Mesenchymal stem cell (in vitro differentiated cells and primary cell): Measurements from ENCODE around the gene ZNF341.

Source experiments
- DNase-seq: peaks from one replicate; pipeline ENCODE4 v3.0.0-alpha.2; 2013
- H2AFZ ChIP-seq: one replicate; pipeline ENCODE4 v1.6.1; 2013; ENCODE audit warnings: low read depth, mild to moderate bottlenecking, control low read depth, inconsistent platforms, low read length, moderate library complexity
- H2AK5ac ChIP-seq: 2 replicates; pipeline ENCODE4 v1.6.1; 2013; ENCODE audit warnings: low read length, moderate library complexity, mild to moderate bottlenecking, inconsistent platforms; ENCODE audit not compliant: severe bottlenecking
- H2BK120ac ChIP-seq: one replicate; pipeline ENCODE4 v1.6.1; 2013; ENCODE audit warnings: low read depth, mild to moderate bottlenecking, inconsistent platforms, low read length, moderate library complexity
- H2BK12ac ChIP-seq, 2 experiments: one replicate each; pipeline ENCODE4 v1.6.1; 2013; ENCODE audit warnings: inconsistent platforms in 2 of 2, low read length in 2 of 2, mild to moderate bottlenecking in 2 of 2, moderate library complexity in 2 of 2, control low read depth in 1 of 2
- H2BK15ac ChIP-seq: one replicate; pipeline ENCODE4 v1.6.1; 2013; ENCODE audit warnings: mild to moderate bottlenecking, low read depth, inconsistent platforms; ENCODE audit not compliant: poor library complexity, severe bottlenecking
- H2BK5ac ChIP-seq: 2 replicates; pipeline ENCODE4 v1.6.1; 2013; ENCODE audit warnings: low read depth, mild to moderate bottlenecking, low read length, control low read depth, inconsistent platforms; ENCODE audit not compliant: poor library complexity, severe bottlenecking
- H3K14ac ChIP-seq, 2 experiments: one replicate each; pipeline ENCODE4 v1.6.1; 2013; ENCODE audit warnings: inconsistent platforms in 2 of 2, low read length in 2 of 2, control low read depth in 1 of 2, mild to moderate bottlenecking in 1 of 2, moderate library complexity in 1 of 2
- H3K18ac ChIP-seq, 2 experiments: one replicate each; pipeline ENCODE4 v1.6.1; 2013; ENCODE audit warnings: inconsistent platforms in 2 of 2, low read length in 2 of 2, control low read depth in 1 of 2, low read depth in 1 of 2, mild to moderate bottlenecking in 1 of 2
- H3K23ac ChIP-seq, 2 experiments: one replicate each; pipeline ENCODE4 v1.6.1; 2013; ENCODE audit warnings: inconsistent platforms in 2 of 2, low read length in 2 of 2, mild to moderate bottlenecking in 2 of 2, moderate library complexity in 2 of 2, control low read depth in 1 of 2
- H3K27ac ChIP-seq: 2 replicates; pipeline ENCODE4 v1.5.1; 2013; ENCODE audit warnings: mild to moderate bottlenecking, moderate library complexity, low read length, control low read depth, inconsistent platforms; ENCODE audit not compliant: poor library complexity, severe bottlenecking
- H3K27me3 ChIP-seq, 2 experiments: 2 replicates each; pipeline versions ENCODE4 v1.6.1 to v1.7.0; 2013; ENCODE audit warnings: low read length in 2 of 2, mild to moderate bottlenecking in 2 of 2, moderate library complexity in 2 of 2, control low read depth in 1 of 2, inconsistent platforms in 1 of 2; ENCODE audit not compliant: control insufficient read depth in 1 of 2, insufficient read depth in 1 of 2
- H3K36me3 ChIP-seq, 2 experiments: 2 replicates each; pipeline versions ENCODE4 v1.6.1 to v1.7.0; 2013; ENCODE audit warnings: low read length in 2 of 2, control low read depth in 1 of 2, inconsistent platforms in 1 of 2, low read depth in 1 of 2, mild to moderate bottlenecking in 1 of 2; ENCODE audit not compliant: insufficient read depth in 2 of 2, control insufficient read depth in 1 of 2
- H3K4ac ChIP-seq, 2 experiments: one replicate each; pipeline ENCODE4 v1.6.1; 2013; ENCODE audit warnings: inconsistent platforms in 2 of 2, low read length in 2 of 2, mild to moderate bottlenecking in 2 of 2, moderate library complexity in 2 of 2, control low read depth in 1 of 2, low read depth in 1 of 2
- H3K4me1 ChIP-seq: 2 replicates; pipeline ENCODE4 v1.6.1; 2013; ENCODE audit warnings: low read depth, low read length, control low read depth; ENCODE audit not compliant: control insufficient read depth, insufficient read depth
- H3K4me2 ChIP-seq: 2 replicates; pipeline ENCODE4 v1.6.1; 2013; ENCODE audit warnings: low read length, mild to moderate bottlenecking, inconsistent platforms; ENCODE audit not compliant: poor library complexity, severe bottlenecking
- H3K4me3 ChIP-seq, 2 experiments: 2 replicates each; pipeline versions ENCODE4 v1.5.1 to v1.7.0; 2013; ENCODE audit warnings: low read length in 2 of 2, mild to moderate bottlenecking in 2 of 2, control low read depth in 1 of 2, low read depth in 1 of 2; ENCODE audit not compliant: insufficient read depth in 1 of 2
- H3K79me1 ChIP-seq: replicated peaks from 2 replicates; pipeline ENCODE4 v1.6.1; 2013; ENCODE audit warnings: mild to moderate bottlenecking, control low read depth, low read length, inconsistent platforms; ENCODE audit not compliant: poor library complexity, severe bottlenecking
- H3K9ac ChIP-seq: 2 replicates; pipeline ENCODE4 v1.7.0; 2013; ENCODE audit warnings: mild to moderate bottlenecking, low read length, moderate library complexity
- H3K9me3 ChIP-seq: 2 replicates; pipeline ENCODE4 v1.7.0; 2013; ENCODE audit warnings: mild to moderate bottlenecking, low read length; ENCODE audit not compliant: control insufficient read depth
- H4K8ac ChIP-seq: one replicate; pipeline ENCODE4 v1.6.1; 2013; ENCODE audit warnings: inconsistent platforms, mild to moderate bottlenecking, low read length, moderate library complexity
- H4K91ac ChIP-seq: one replicate; pipeline ENCODE4 v1.6.1; 2013; ENCODE audit warnings: mild to moderate bottlenecking, low read length, inconsistent platforms
- WGBS: methylation state at CpG from one replicate; pipeline ENCODE4 v1.1.7; 2013; ENCODE audit warnings: mixed read lengths; 5-methylcytosine and 5-hydroxymethylcytosine counted together

ZNF341 gene

GRCh38 chr20:33693289-33693688, 38.5 kb upstream of the ZNF341 start:
- Histone ChIP-seq H2AFZ (no peak overlapping the region), H3K4ac (no peak overlapping the region), H2AK5ac (no peak overlapping the region), H3K18ac (no peak overlapping the region), H3K23ac (no peak overlapping the region), H4K91ac (no peak overlapping the region), H3K36me3 (no peaks in the 10 kb centered on the region), H2BK15ac (no peak overlapping the region), H3K79me1 (no peaks in the 10 kb centered on the region), H2BK5ac (no peak overlapping the region), H3K27ac (no peak overlapping the region), H4K8ac (no peak overlapping the region), H2BK120ac (no peak overlapping the region), H2BK12ac (no peak overlapping the region), H3K4me1 (peaks cover 10% of the 10 kb centered on the region), H3K27me3 (no peaks in the 10 kb centered on the region), H3K4me2 (no peak overlapping the region), H3K9ac (no peak overlapping the region), H3K4me3 (no peak overlapping the region), H3K9me3 (no peaks in the 10 kb centered on the region), H3K14ac (no peak overlapping the region)
- no peak for DNase-seq
- 85% methylated on average over 4 of the region's 5 CpGs for WGBS

- H4K8ac ChIP-seq, result no peak overlapping the region
- H2BK12ac ChIP-seq, result no peak overlapping the region
- H3K4me2 ChIP-seq, result no peak overlapping the region
- H3K4me1 ChIP-seq, result peaks cover 10% of the 10 kb centered on the region
- H2BK15ac ChIP-seq, result no peak overlapping the region
- H2AFZ ChIP-seq, result no peak overlapping the region
- no peak overlapping the region for H3K18ac ChIP-seq
- no peak overlapping the region for H3K4me3 ChIP-seq
- WGBS, result 92% methylated on average over 13 of the region's 17 CpGs
- no peak overlapping the region for H2BK5ac ChIP-seq
- H3K9me3 ChIP-seq, result no peaks in the 10 kb centered on the region
- DNase-seq, result no peak
- no peak overlapping the region for H3K23ac ChIP-seq
- H2BK120ac ChIP-seq, result no peak overlapping the region
- H3K27me3 ChIP-seq, result no peaks in the 10 kb centered on the region
- H3K36me3 ChIP-seq, result no peaks in the 10 kb centered on the region
- H3K79me1 ChIP-seq, result no peaks in the 10 kb centered on the region
- H4K91ac ChIP-seq, result no peak overlapping the region
- no peak overlapping the region for H3K14ac ChIP-seq
- H3K4ac ChIP-seq, result no peak overlapping the region
- no peak overlapping the region for H3K9ac ChIP-seq
- no peak overlapping the region for H3K27ac ChIP-seq
- H2AK5ac ChIP-seq, result no peak overlapping the region
These were observed 37.8 kb upstream of the ZNF341 start for GRCh38 chr20:33693741-33694638.

GRCh38 chr20:33694639-33695012, 37.2 kb upstream of the ZNF341 start:
- no peaks in the 10 kb centered on the region for H3K36me3 ChIP-seq
- no peaks in the 10 kb centered on the region for H3K9me3 ChIP-seq
- WGBS, result 82% methylated on average over 6 of the region's 6 CpGs
- H3K23ac ChIP-seq, result no peak overlapping the region
- no peak overlapping the region for H2AFZ ChIP-seq
- no peaks in the 10 kb centered on the region for H3K79me1 ChIP-seq
- no peak overlapping the region for H3K4ac ChIP-seq
- H3K27me3 ChIP-seq, result no peaks in the 10 kb centered on the region
- no peak overlapping the region for H3K18ac ChIP-seq
- H3K4me3 ChIP-seq, result no peak overlapping the region
- H3K4me1 ChIP-seq, result peaks cover 10% of the 10 kb centered on the region
- no peak overlapping the region for H4K91ac ChIP-seq
- no peak overlapping the region for H2BK120ac ChIP-seq
- H3K4me2 ChIP-seq, result no peak overlapping the region
- no peak overlapping the region for H3K27ac ChIP-seq
- no peak overlapping the region for H2BK15ac ChIP-seq
- no peak overlapping the region for H2AK5ac ChIP-seq
- no peak overlapping the region for H3K14ac ChIP-seq
- no peak overlapping the region for H2BK5ac ChIP-seq
- H4K8ac ChIP-seq, result no peak overlapping the region
- peak overlapping the region in 1 of 2 experiments; percentile 6 for H2BK12ac ChIP-seq
- DNase-seq, result no peak
- no peak overlapping the region for H3K9ac ChIP-seq

GRCh38 chr20:33696448-33696847, 35.3 kb upstream of the ZNF341 start:
- Histone ChIP-seq H3K27ac (no peak overlapping the region), H3K36me3 (no peaks in the 10 kb centered on the region), H3K14ac (no peak overlapping the region), H2BK15ac (no peak overlapping the region), H3K4me3 (peak overlapping the region in 1 of 2 experiments; percentile 45), H3K27me3 (no peaks in the 10 kb centered on the region), H3K4ac (no peak overlapping the region), H3K9ac (peak overlapping the region; percentile 74), H2BK120ac (no peak overlapping the region), H3K4me1 (peaks cover 5% of the 10 kb centered on the region), H2BK5ac (no peak overlapping the region), H3K23ac (no peak overlapping the region), H3K4me2 (no peak overlapping the region), H3K79me1 (no peaks in the 10 kb centered on the region), H3K9me3 (no peaks in the 10 kb centered on the region), H4K91ac (no peak overlapping the region), H2AK5ac (no peak overlapping the region), H4K8ac (no peak overlapping the region), H2BK12ac (no peak overlapping the region), H2AFZ (no peak overlapping the region), H3K18ac (no peak overlapping the region)
- DNase-seq, result no peak
- 53% methylated on average over 3 of the region's 4 CpGs for WGBS
